Caco-2 (cell line): ENCODE data around the gene SLC24A4. TPM values are rescaled to one million over a fixed set of nuclear protein-coding genes. Genes with fewer than 3 reads are reported as not detected.
A peak's percentile ranks its signal among the peaks of the same experiment; 100 is the strongest.

Experiments
- BruUV-seq: library from RNA; stranded (reverse); fragments of 400-500 nt; replicated peaks from 2 replicates; lab custom pipeline; 2021; lab: Mats Ljungman, UMichigan
- CTCF ChIA-PET: fragments of 300-600 bp; sonication (Branson Sonifier 250); formaldehyde crosslinking; loops from one replicate; lab custom pipeline; 2022; ENCODE audit warnings: antibody characterized with exemption; lab: Charles Lee
- POLR2A ChIA-PET: fragments of 300-600 bp; sonication (Branson Sonifier 250); formaldehyde crosslinking; loops from one replicate; lab custom pipeline; 2022; ENCODE audit warnings: antibody characterized with exemption; lab: Charles Lee
- DNase-seq, 2 experiments: peaks; one replicate each; pipeline versions ENCODE4 v3.0.0 to v3.0.0-alpha.2; 2020 to 2022
- H3K27me3 ChIP-seq: replicated peaks from 2 replicates; pipeline ENCODE4 v1.6.0; 2011; ENCODE audit warnings: low read length; ENCODE audit not compliant: control insufficient read depth, insufficient read depth
- H3K36me3 ChIP-seq: 2 replicates; pipeline ENCODE4 v1.5.1; 2011; ENCODE audit warnings: low read length; ENCODE audit not compliant: control insufficient read depth, insufficient read depth
- H3K4me1 ChIP-seq: fragments of 250-450 bp; sonication (Bioruptor Pico); 2 replicates; pipeline ENCODE4 v1.5.1; 2020; ENCODE audit warnings: mild to moderate bottlenecking
- H3K4me3 ChIP-seq: 2 replicates; pipeline ENCODE4 v1.5.1; 2011; ENCODE audit warnings: low read depth, mild to moderate bottlenecking, control low read depth, low read length
- H3K9me3 ChIP-seq: fragments of 250-450 bp; sonication (Bioruptor Pico); 2 replicates; pipeline ENCODE4 v1.5.1; 2020; ENCODE audit warnings: mild to moderate bottlenecking, moderate library complexity
- H3K27ac Mint-ChIP-seq: one replicate; pipeline ENCODE4 v1.8.0; 2022; ENCODE audit warnings: mixed read lengths; ENCODE audit not compliant: unreplicated experiment
- H3K27me3 Mint-ChIP-seq: one replicate; pipeline ENCODE4 v1.8.0; 2022; ENCODE audit warnings: mixed read lengths; ENCODE audit not compliant: insufficient read depth, unreplicated experiment
- H3K36me3 Mint-ChIP-seq: one replicate; pipeline ENCODE4 v1.8.0; 2022; ENCODE audit warnings: mild to moderate bottlenecking, mixed read lengths; ENCODE audit not compliant: insufficient read depth, unreplicated experiment
- H3K4me1 Mint-ChIP-seq: one replicate; pipeline ENCODE4 v1.8.0; 2022; ENCODE audit warnings: low read depth, mixed read lengths; ENCODE audit not compliant: unreplicated experiment
- H3K4me3 Mint-ChIP-seq: one replicate; pipeline ENCODE4 v1.8.0; 2022; ENCODE audit warnings: mild to moderate bottlenecking, moderate library complexity, mixed read lengths; ENCODE audit not compliant: unreplicated experiment
- H3K9me3 Mint-ChIP-seq: one replicate; pipeline ENCODE4 v1.8.0; 2022; ENCODE audit warnings: mixed read lengths; ENCODE audit not compliant: unreplicated experiment
- intact Hi-C: fragments of 100-400 bp; cut with micrococcal nuclease; formaldehyde crosslinking; loops from one replicate; pipeline ENCODE4 v1.10.0; 2022; ENCODE audit not compliant: unreplicated experiment
- total RNA-seq: library from RNA; stranded (reverse); gene quantifications from 2 replicates; pipeline ENCODE4 v1.2.3, GENCODE V29; 2022
- TF ChIP-seq, protein P1 (sequence below), 2 experiments: fragments of 200-600 bp in 1 of 2; IDR thresholded peaks; 1 replicate in 1 of 2; 2 replicates in 1 of 2; pipeline versions ENCODE4 v1.5.1 to v1.8.0; 2011 to 2022; ENCODE audit warnings: antibody characterized with exemption in 1 of 2, control low read depth in 1 of 2, inconsistent platforms in 1 of 2, low read depth in 1 of 2, low read length in 1 of 2, mild to moderate bottlenecking in 1 of 2, moderate library complexity in 1 of 2; ENCODE audit not compliant: insufficient read depth in 1 of 2, severe bottlenecking in 1 of 2, unreplicated experiment in 1 of 2

SLC24A4 gene
- total RNA-seq, 1 experiment from 2014 or later: not detected

DNA sequence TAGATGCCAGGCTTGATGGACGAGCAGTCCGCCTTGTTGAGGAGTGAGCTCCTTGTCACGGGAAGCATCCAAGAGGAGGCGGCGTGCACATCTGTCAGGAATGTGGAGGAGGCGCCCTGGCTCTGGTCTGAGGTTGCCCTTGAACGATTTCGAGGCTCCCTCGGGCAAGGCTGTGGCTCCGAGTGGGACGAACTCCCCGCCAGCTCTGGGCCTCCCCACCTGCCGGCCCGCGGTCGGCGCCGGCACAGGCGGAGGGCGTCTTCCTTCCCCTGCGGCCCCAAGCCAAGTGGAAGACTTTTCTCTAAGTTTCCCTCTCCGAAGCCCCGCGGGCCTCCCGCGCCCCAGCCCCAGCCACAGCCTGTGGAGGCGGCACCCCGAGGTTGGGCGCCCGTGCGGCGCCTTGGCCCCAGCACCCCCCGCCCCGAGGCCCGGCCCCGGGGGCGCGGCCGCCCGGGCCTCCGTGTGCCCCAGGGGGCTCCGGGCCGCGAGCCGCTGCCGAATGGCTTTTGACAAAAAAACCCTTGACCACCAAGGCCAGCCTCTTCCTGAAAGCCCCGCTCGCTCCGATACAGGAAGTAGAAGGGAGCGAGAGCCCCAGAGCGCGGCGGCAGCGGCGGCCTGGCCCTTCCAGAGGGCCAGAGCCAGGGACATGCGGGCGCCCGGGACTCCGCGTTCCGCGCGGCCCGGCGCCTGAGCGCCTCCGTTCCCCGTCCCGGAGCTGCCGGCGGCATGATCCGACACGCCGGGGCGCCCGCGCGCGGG, 190.4 kb downstream of the SLC24A4 start, which contains the start of gene RIN3:
Gene RIN3 (plus strand): TSS at position 578 of the 762 bp plus-strand sequence. CDS start 152 bp downstream, at position 730.
- peak within 1 kb of the TSS; percentile 77 for H3K4me3 Mint-ChIP-seq
- TF ChIP-seq, protein P1, sequence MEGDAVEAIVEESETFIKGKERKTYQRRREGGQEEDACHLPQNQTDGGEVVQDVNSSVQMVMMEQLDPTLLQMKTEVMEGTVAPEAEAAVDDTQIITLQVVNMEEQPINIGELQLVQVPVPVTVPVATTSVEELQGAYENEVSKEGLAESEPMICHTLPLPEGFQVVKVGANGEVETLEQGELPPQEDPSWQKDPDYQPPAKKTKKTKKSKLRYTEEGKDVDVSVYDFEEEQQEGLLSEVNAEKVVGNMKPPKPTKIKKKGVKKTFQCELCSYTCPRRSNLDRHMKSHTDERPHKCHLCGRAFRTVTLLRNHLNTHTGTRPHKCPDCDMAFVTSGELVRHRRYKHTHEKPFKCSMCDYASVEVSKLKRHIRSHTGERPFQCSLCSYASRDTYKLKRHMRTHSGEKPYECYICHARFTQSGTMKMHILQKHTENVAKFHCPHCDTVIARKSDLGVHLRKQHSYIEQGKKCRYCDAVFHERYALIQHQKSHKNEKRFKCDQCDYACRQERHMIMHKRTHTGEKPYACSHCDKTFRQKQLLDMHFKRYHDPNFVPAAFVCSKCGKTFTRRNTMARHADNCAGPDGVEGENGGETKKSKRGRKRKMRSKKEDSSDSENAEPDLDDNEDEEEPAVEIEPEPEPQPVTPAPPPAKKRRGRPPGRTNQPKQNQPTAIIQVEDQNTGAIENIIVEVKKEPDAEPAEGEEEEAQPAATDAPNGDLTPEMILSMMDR (IDR thresholded peaks at IDR 0.05; ENCODE audit: insufficient read depth in 1 of 2, low read depth in 1 of 2, low read length in 1 of 2, severe bottlenecking in 1 of 2, unreplicated experiment in 1 of 2): no peak
- Histone ChIP-seq H3K4me3 (peak within 1 kb of the TSS; percentile 90), H3K9me3 (no peaks in the 10 kb centered on the region), H3K27me3 (no peaks in the 10 kb centered on the region), H3K4me1 (peaks cover 27% of the 10 kb centered on the region; the same call in 1 of the 2 replicates), H3K36me3 (no peaks in the 10 kb centered on the region)
- no TSS peak for BruUV-seq
- ChIA-PET CTCF (interaction anchor here (0.6 kb wide), 1 partner anchor 220 kb away, joined by 3 read pairs; no protein-coding TSS in a partner anchor), POLR2A (no interaction called here)
- H3K27ac Mint-ChIP-seq: peak within 1 kb of the TSS; percentile 46
- peaks cover 18% of the 10 kb centered on the region for H3K4me1 Mint-ChIP-seq
- peaks cover 4% of the 10 kb centered on the region for H3K36me3 Mint-ChIP-seq
- H3K9me3 Mint-ChIP-seq: no peaks in the 10 kb centered on the region
- intact Hi-C loops: no loop called here
- peak; percentile 57 to 65 for DNase-seq
- no peaks in the 10 kb centered on the region for H3K27me3 Mint-ChIP-seq

DNA sequence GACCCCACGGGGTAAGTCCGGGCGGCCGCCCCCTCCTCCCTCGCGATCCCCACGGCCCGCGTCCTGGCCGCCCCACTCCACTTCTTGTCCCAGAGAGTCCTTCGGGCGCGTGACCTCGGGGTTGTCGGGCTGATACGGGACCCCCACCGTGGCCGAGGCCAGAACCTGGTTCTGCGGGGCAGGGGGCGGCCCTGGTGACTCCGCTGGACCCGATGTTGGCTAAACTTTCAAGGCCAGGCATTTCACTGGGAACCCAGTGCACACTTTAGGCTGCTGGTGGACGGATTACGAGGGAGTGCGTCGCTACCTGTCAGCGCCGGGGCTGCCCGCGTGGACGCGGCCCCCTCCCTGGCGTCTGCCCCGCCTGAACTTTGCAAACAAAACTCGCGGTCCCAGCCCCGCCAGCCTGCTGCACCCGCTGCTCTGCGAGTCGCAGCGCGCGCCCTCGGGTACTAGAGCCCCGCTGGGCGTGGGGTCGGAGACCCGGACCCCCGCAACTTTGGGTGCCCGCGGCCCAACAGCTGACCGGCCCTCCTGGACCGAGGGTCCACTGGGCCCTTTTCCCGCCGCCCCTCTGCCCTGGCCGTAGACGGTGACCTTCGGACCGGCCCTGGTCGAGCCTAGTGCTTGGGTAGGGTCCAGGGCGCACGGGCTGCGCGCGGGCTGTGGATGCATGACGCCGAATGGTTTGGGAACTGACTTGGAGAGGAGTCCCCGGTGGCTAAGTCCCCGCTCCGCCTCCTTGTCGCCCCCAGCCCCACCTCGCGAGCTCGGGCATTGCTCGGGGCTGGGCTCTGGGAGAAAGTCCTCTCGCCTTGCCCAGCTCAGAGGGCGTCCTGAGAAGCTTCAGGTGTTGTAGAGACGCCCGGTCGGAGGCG, 191.2 kb downstream of the SLC24A4 start:
- BruUV-seq: no TSS peak
- ChIA-PET POLR2A (no interaction called here), CTCF (no interaction called here)
- peak overlapping the region; percentile 39 for H3K27ac Mint-ChIP-seq
- no peaks in the 10 kb centered on the region for H3K27me3 ChIP-seq
- peaks cover 27% of the 10 kb centered on the region; the same call in 1 of the 2 replicates for H3K4me1 ChIP-seq
- no peaks in the 10 kb centered on the region for H3K9me3 Mint-ChIP-seq
- peak overlapping the region; percentile 77 for H3K4me3 Mint-ChIP-seq
- peak in 1 of 2 experiments; percentile 47 for DNase-seq
- H3K4me3 ChIP-seq: peak overlapping the region; percentile 90
- TF ChIP-seq, protein P1 (IDR thresholded peaks at IDR 0.05; ENCODE audit: insufficient read depth in 1 of 2, low read depth in 1 of 2, low read length in 1 of 2, severe bottlenecking in 1 of 2, unreplicated experiment in 1 of 2): no peak
- H3K27me3 Mint-ChIP-seq: no peaks in the 10 kb centered on the region
- no peaks in the 10 kb centered on the region for H3K9me3 ChIP-seq
- H3K4me1 Mint-ChIP-seq: peaks cover 18% of the 10 kb centered on the region
- H3K36me3 ChIP-seq: no peaks in the 10 kb centered on the region
- intact Hi-C loops: no loop called here
- peaks cover 4% of the 10 kb centered on the region for H3K36me3 Mint-ChIP-seq

DNA sequence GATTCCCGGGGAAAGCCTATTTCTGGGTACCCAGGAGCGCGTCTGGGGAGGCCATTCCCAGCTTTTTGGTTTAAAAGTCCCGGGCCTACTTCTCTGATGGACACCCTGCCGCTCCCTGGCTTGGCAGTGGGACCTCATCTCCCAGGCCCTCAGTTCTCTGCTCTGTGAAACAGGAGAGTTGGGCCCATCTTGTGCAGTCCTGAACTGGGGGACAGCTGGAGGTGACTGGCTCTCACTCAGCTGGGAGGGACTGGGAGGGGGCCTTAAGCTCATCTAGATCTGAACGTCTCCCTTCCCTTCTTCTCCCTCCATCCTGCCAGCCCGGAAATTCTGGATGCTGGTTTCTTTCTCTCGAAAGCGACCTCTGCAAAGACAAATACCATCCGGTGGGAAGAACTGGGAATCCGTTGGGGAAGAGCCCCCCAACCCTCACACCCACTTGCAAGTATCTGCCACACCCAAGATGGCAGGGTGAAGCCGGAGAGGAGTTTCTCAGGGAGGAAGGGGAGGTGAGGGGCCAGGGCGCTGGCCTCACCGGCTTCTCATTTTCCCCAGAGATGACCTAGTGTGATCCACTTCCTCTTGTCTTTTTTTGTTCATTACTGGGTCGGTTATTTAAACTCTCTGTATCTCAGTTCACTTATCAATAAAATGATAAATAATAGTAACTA, 192.0 kb downstream of the SLC24A4 start:
- Histone ChIP-seq H3K4me3 (peak overlapping the region; percentile 90), H3K4me1 (peaks cover 27% of the 10 kb centered on the region; the same call in 1 of the 2 replicates), H3K9me3 (no peaks in the 10 kb centered on the region), H3K27me3 (no peaks in the 10 kb centered on the region), H3K36me3 (no peaks in the 10 kb centered on the region)
- Mint-ChIP-seq H3K27me3 (no peaks in the 10 kb centered on the region), H3K9me3 (no peaks in the 10 kb centered on the region), H3K36me3 (peaks cover 4% of the 10 kb centered on the region), H3K4me3 (peak overlapping the region; percentile 77), H3K4me1 (peaks cover 18% of the 10 kb centered on the region), H3K27ac (no peak overlapping the region)
- POLR2A ChIA-PET: no interaction called here
- BruUV-seq: TSS peak; percentile 30
- DNase-seq: no peak
- CTCF ChIA-PET: no interaction called here
- intact Hi-C loops: no loop called here
- TF ChIP-seq, protein P1 (IDR thresholded peaks at IDR 0.05; ENCODE audit: insufficient read depth in 1 of 2, low read depth in 1 of 2, low read length in 1 of 2, severe bottlenecking in 1 of 2, unreplicated experiment in 1 of 2): no peak
